Panc1 (cell line): Measurements from ENCODE around the gene RARG.

Experiments
- CTCF ChIP-seq: fragments of 450-650 bp; IDR thresholded peaks from 2 replicates; pipeline ENCODE4 v1.5.1; 2017; ENCODE audit warnings: mild to moderate bottlenecking
- POLR2AphosphoS5 ChIP-seq: IDR thresholded peaks from 2 replicates; pipeline ENCODE4 v1.6.1; 2012; ENCODE audit warnings: mild to moderate bottlenecking, low read depth, low read length, moderate library complexity
- REST ChIP-seq, 2 experiments: IDR thresholded peaks; 2 replicates each; pipeline ENCODE4 v1.6.1; 2011 to 2012; ENCODE audit warnings: low read depth in 2 of 2, control low read depth in 1 of 2, low read length in 1 of 2, mild to moderate bottlenecking in 1 of 2, moderate library complexity in 1 of 2; ENCODE audit not compliant: insufficient read depth in 1 of 2
- SIN3A ChIP-seq: IDR thresholded peaks from 2 replicates; pipeline ENCODE4 v1.6.1; 2012; ENCODE audit warnings: low read depth, mild to moderate bottlenecking, low read length, moderate library complexity, borderline replicate concordance; ENCODE audit not compliant: insufficient read depth

- no peak for TF ChIP-seq CTCF
- no peak for TF ChIP-seq POLR2AphosphoS5
- no peak for TF ChIP-seq REST (IDR thresholded peaks at IDR 0.05; ENCODE audit: insufficient read depth in 1 of 2, low read depth in 2 of 2, low read length in 1 of 2)
- no peak for TF ChIP-seq SIN3A
Observed at GRCh38 chr12:53227836-53228235, 4.2 kb downstream of the RARG start.
